H1 (cell line): ENCODE results near the gene HNF1A. TPM values are rescaled to one million over a fixed set of nuclear protein-coding genes. Genes with fewer than 3 reads are reported as not detected.

Source experiments
- CTCF ChIA-PET: fragments of 300-600 bp; sonication (Branson Sonifier 250); formaldehyde crosslinking; loops from one replicate; lab custom pipeline; 2021; ENCODE audit not compliant: partially characterized antibody; lab: Charles Lee
- POLR2A ChIA-PET: fragments of 300-600 bp; sonication (Branson Sonifier 250); formaldehyde crosslinking; loops from one replicate; lab custom pipeline; 2021; ENCODE audit warnings: inconsistent platforms; ENCODE audit not compliant: partially characterized antibody; lab: Charles Lee
- DNase-seq, 2 experiments: peaks; one replicate each; pipeline versions ENCODE4 v3.0.0 to v3.0.0-alpha.2; 2010 to 2022; ENCODE audit warnings: low spot score in 2 of 2, low read depth in 1 of 2, mixed read lengths in 1 of 2
- FAIRE-seq: peaks from 2 replicates; lab custom pipeline; 2011; peaks lifted over from hg19 to GRCh38; lab: Jason Lieb, UNC
- H2AFZ ChIP-seq: 2 replicates; pipeline ENCODE4 v1.8.1; 2012; ENCODE audit warnings: low read length, inconsistent platforms
- H2AK5ac ChIP-seq: 2 replicates; pipeline ENCODE4 v1.6.1; 2013; ENCODE audit warnings: low read depth, low read length
- H2BK120ac ChIP-seq: replicated peaks from 2 replicates; pipeline ENCODE3; 2013; ENCODE audit warnings: low read depth, low read length, inconsistent platforms
- H2BK12ac ChIP-seq: 2 replicates; pipeline ENCODE4 v1.6.1; 2013; ENCODE audit warnings: low read depth, low read length
- H2BK15ac ChIP-seq: 2 replicates; pipeline ENCODE4 v1.6.1; 2013; ENCODE audit warnings: low read length
- H2BK20ac ChIP-seq: 2 replicates; pipeline ENCODE4 v1.6.1; 2013; ENCODE audit warnings: low read length
- H2BK5ac ChIP-seq: 2 replicates; pipeline ENCODE4 v1.6.1; 2013; ENCODE audit warnings: low read depth, low read length
- H3K14ac ChIP-seq: 2 replicates; pipeline ENCODE4 v1.6.1; 2013; ENCODE audit warnings: inconsistent platforms; ENCODE audit not compliant: insufficient read length
- H3K18ac ChIP-seq: 2 replicates; pipeline ENCODE4 v1.6.1; 2013; ENCODE audit warnings: low read length; ENCODE audit errors: extremely low read depth
- H3K23ac ChIP-seq: 2 replicates; pipeline ENCODE4 v1.6.1; 2013; ENCODE audit warnings: inconsistent platforms; ENCODE audit not compliant: insufficient read length
- H3K23me2 ChIP-seq: 2 replicates; pipeline ENCODE4 v1.6.1; 2013; ENCODE audit warnings: low read depth, low read length
- H3K27ac ChIP-seq: 2 replicates; pipeline ENCODE4 v1.6.1; 2011; ENCODE audit warnings: low read depth, low read length, inconsistent platforms
- H3K27me3 ChIP-seq, 4 experiments: replicated peaks in 1 of 4; 1 replicate in 1 of 4; 2 replicates in 3 of 4; pipeline versions ENCODE4 v1.6.1 to v1.8.1; 2011 to 2013; ENCODE audit warnings: low read length in 3 of 4, mild to moderate bottlenecking in 3 of 4, inconsistent platforms in 2 of 4, mixed read lengths in 2 of 4, moderate library complexity in 1 of 4; ENCODE audit not compliant: control insufficient read depth in 3 of 4, insufficient read depth in 3 of 4; ENCODE audit errors: extremely low read depth in 1 of 4
- H3K36me3 ChIP-seq, 4 experiments: 2 replicates each; pipeline versions ENCODE4 v1.6.1 to v1.8.1; 2011 to 2013; ENCODE audit warnings: mild to moderate bottlenecking in 4 of 4, low read length in 3 of 4, moderate library complexity in 2 of 4, control low read depth in 1 of 4, inconsistent platforms in 1 of 4; ENCODE audit not compliant: insufficient read depth in 4 of 4, control insufficient read depth in 2 of 4
- H3K4ac ChIP-seq: replicated peaks from 2 replicates; pipeline ENCODE3; 2013; ENCODE audit warnings: low read length, low read depth, mixed read lengths, inconsistent platforms; ENCODE audit not compliant: insufficient read length
- H3K4me1 ChIP-seq, 4 experiments: replicated peaks in 1 of 4; 1 replicate in 1 of 4; 2 replicates in 3 of 4; pipeline versions ENCODE4 v1.6.1 to v1.8.1; 2011 to 2013; ENCODE audit warnings: low read length in 3 of 4, inconsistent platforms in 2 of 4, mixed read lengths in 1 of 4; ENCODE audit not compliant: insufficient read depth in 4 of 4, control insufficient read depth in 3 of 4
- H3K4me2 ChIP-seq, 2 experiments: 2 replicates each; pipeline versions ENCODE4 v1.6.1 to v1.8.1; 2011 to 2013; ENCODE audit warnings: low read depth in 2 of 2, low read length in 2 of 2, control low read depth in 1 of 2, inconsistent platforms in 1 of 2, mild to moderate bottlenecking in 1 of 2; ENCODE audit not compliant: insufficient read depth in 1 of 2
- H3K4me3 ChIP-seq, 4 experiments: fragments of 200-600, 300-600 bp in 1 of 4; sonication (generic), shearing (Covaris generic), sonication (Bioruptor Twin) in 1 of 4; 2 replicates each; pipeline versions ENCODE4 v1.5.1 to v1.8.1; 2011 to 2016; ENCODE audit warnings: low read length in 4 of 4, low read depth in 3 of 4, control low read depth in 2 of 4, inconsistent platforms in 2 of 4, mild to moderate bottlenecking in 2 of 4, mixed read lengths in 1 of 4, moderate library complexity in 1 of 4; ENCODE audit not compliant: insufficient read depth in 2 of 4; ENCODE audit errors: extremely low read depth in 1 of 4
- H3K56ac ChIP-seq: replicated peaks from 2 replicates; pipeline ENCODE3; 2013; ENCODE audit warnings: low read depth, mild to moderate bottlenecking, mixed read lengths, low read length, inconsistent platforms; ENCODE audit not compliant: insufficient read length
- H3K79me1 ChIP-seq: 2 replicates; pipeline ENCODE4 v1.6.1; 2013; ENCODE audit warnings: low read depth, low read length, control low read depth
- H3K79me2 ChIP-seq, 2 experiments: 2 replicates each; pipeline versions ENCODE4 v1.6.1 to v1.8.1; 2012 to 2013; ENCODE audit warnings: low read length in 2 of 2, mild to moderate bottlenecking in 2 of 2, inconsistent platforms in 1 of 2; ENCODE audit not compliant: insufficient read depth in 2 of 2, control insufficient read depth in 1 of 2
- H3K9ac ChIP-seq, 4 experiments: replicated peaks in 1 of 4; 1 replicate in 1 of 4; 2 replicates in 3 of 4; pipeline versions ENCODE4 v1.6.1 to v1.8.1; 2011 to 2013; ENCODE audit warnings: low read depth in 3 of 4, low read length in 3 of 4, control low read depth in 2 of 4, mild to moderate bottlenecking in 2 of 4, moderate library complexity in 2 of 4, inconsistent platforms in 1 of 4; ENCODE audit errors: extremely low read depth in 1 of 4
- H3K9me3 ChIP-seq, 2 experiments: 2 replicates each; pipeline versions ENCODE4 v1.6.1 to v1.8.1; 2012 to 2013; ENCODE audit warnings: mild to moderate bottlenecking in 2 of 2, moderate library complexity in 2 of 2, control low read depth in 1 of 2, inconsistent platforms in 1 of 2, low read depth in 1 of 2, low read length in 1 of 2, mixed read lengths in 1 of 2; ENCODE audit not compliant: insufficient read depth in 2 of 2
- H4K20me1 ChIP-seq, 2 experiments: replicated peaks in 1 of 2; 2 replicates each; pipeline versions ENCODE3 to v1.8.1; 2011 to 2013; ENCODE audit warnings: inconsistent platforms in 2 of 2, low read length in 2 of 2, mild to moderate bottlenecking in 1 of 2; ENCODE audit not compliant: insufficient read depth in 2 of 2, control insufficient read depth in 1 of 2
- H4K5ac ChIP-seq: 2 replicates; pipeline ENCODE4 v1.6.1; 2013; ENCODE audit warnings: low read length, low read depth, mixed read lengths, inconsistent platforms; ENCODE audit not compliant: insufficient read length
- H4K8ac ChIP-seq: 2 replicates; pipeline ENCODE4 v1.8.0; 2013; ENCODE audit warnings: mild to moderate bottlenecking, moderate library complexity, low read length, inconsistent platforms; ENCODE audit not compliant: insufficient read depth; ENCODE audit errors: extremely low read depth
- H4K91ac ChIP-seq: replicated peaks from 2 replicates; pipeline ENCODE3; 2013; ENCODE audit warnings: low read length, mixed read lengths, inconsistent platforms; ENCODE audit not compliant: insufficient read length
- KDM4A ChIP-seq: IDR thresholded peaks from one replicate; pipeline ENCODE4 v1.7.1; 2012; ENCODE audit warnings: low read depth, mild to moderate bottlenecking, moderate library complexity, low read length, inconsistent platforms; ENCODE audit not compliant: severe bottlenecking
- SAP30 ChIP-seq: fragments of 300-600 bp; sonication (generic); IDR thresholded peaks from 2 replicates; pipeline ENCODE4 v1.7.1; 2012; ENCODE audit warnings: low read length, moderate library complexity, mild to moderate bottlenecking, inconsistent platforms; ENCODE audit not compliant: insufficient read depth, insufficient replicate concordance
- SIX5 ChIP-seq: IDR thresholded peaks from 2 replicates; pipeline ENCODE4 v1.6.1; 2011; ENCODE audit warnings: mild to moderate bottlenecking, low read depth, low read length
- SP4 ChIP-seq: IDR thresholded peaks from 2 replicates; pipeline ENCODE4 v1.6.1; 2012; ENCODE audit warnings: low read length, inconsistent platforms
- TEAD4 ChIP-seq: IDR thresholded peaks from 2 replicates; pipeline ENCODE4 v1.6.1; 2012; ENCODE audit warnings: low read depth, low read length, inconsistent platforms, mixed read lengths
- USF2 ChIP-seq: IDR thresholded peaks from 2 replicates; pipeline ENCODE4 v1.6.1; 2011; ENCODE audit warnings: low read length, improper control_type of control experiment
- YY1 ChIP-seq: IDR thresholded peaks from 2 replicates; pipeline ENCODE4 v1.6.1; 2011; ENCODE audit warnings: low read depth, mild to moderate bottlenecking, low read length
- ZNF274 ChIP-seq: IDR thresholded peaks from 2 replicates; pipeline ENCODE4 v1.7.0; 2012; ENCODE audit warnings: low read length, borderline replicate concordance; ENCODE audit errors: extremely low read depth
- WGBS, 2 experiments: shearing (Covaris generic) in 1 of 2; methylation state at CpG; one replicate each; pipeline versions ENCODE4 v1.1.6 to v1.1.7; 2013 to 2015; ENCODE audit warnings: low lambda C conversion rate in 2 of 2, mixed read lengths in 2 of 2, inconsistent platforms in 1 of 2, low coverage in 1 of 2, missing lambda C conversion rate in 1 of 2; ENCODE audit not compliant: insufficient replicate concordance in 2 of 2, insufficient coverage in 1 of 2, insufficient read length in 1 of 2; ENCODE audit errors: extremely low coverage in 1 of 2, missing lambda C conversion rate in 1 of 2; 5-methylcytosine and 5-hydroxymethylcytosine counted together
- polyA plus RNA-seq, 7 experiments: library from polyadenylated mRNA; depleted of rRNA in 3 of 7; stranded (reverse) in 5 of 7; unstranded in 2 of 7; fragments of >200 nt in 5 of 7; fragments of 200-250 nt in 2 of 7; gene quantifications; 1 replicate in 5 of 7; 2 replicates in 1 of 7; 4 replicates in 1 of 7; pipeline versions ENCODE4 v1.2.1 to v1.2.3, GENCODE V29; 2011 to 2013; ENCODE audit warnings: missing spikeins in 2 of 7, mixed read lengths in 2 of 7
- total RNA-seq: library from RNA; stranded (reverse); fragmentation: NEBNext Ultra II Directional; extraction: Animal tissue kit (Norgen Biotek cat#: 25700); gene quantifications from 2 replicates; pipeline ENCODE4 v1.2.1, GENCODE V29; 2021

The HNF1A gene
- total and polyA plus RNA-seq, 2 of the 8 experiments (the other 6 are each of a cell fraction or from before 2014, with no cell fraction given), result not detected

- no peak for DNase-seq
- Histone ChIP-seq H2BK20ac (no peak overlapping the region), H3K23me2 (no peaks in the 10 kb centered on the region)
- TF ChIP-seq YY1 (no peak), KDM4A (no peak), ZNF274 (no peak), USF2 (peak; percentile 65), TEAD4 (no peak), SP4 (no peak), SIX5 (peak; percentile 66), SAP30 (no peak)
- TF ChIP-seq, all 59 proteins: peak for 2
- no peaks in the 10 kb centered on the region for H3K79me1 ChIP-seq
- no peak overlapping the region for H2BK12ac ChIP-seq
- FAIRE-seq, result no peak
- no peak overlapping the region for H3K4ac ChIP-seq
- H3K23ac ChIP-seq, result no peak overlapping the region
- no peak overlapping the region for H4K5ac ChIP-seq
- POLR2A ChIA-PET, result no interaction called here
- CTCF ChIA-PET, result interaction anchor here (0.8 to 2.2 kb wide), 3 partner anchors 9 to 45 kb away, joined by 4 to 21 read pairs (median 5); no protein-coding TSS in a partner anchor
- no peak overlapping the region for H3K14ac ChIP-seq
- H3K4me3 ChIP-seq, result no peak overlapping the region
- no peak overlapping the region for H3K9ac ChIP-seq
- no peak overlapping the region for H2BK15ac ChIP-seq
- H2BK120ac ChIP-seq, result no peak overlapping the region
- no peak overlapping the region for H2AK5ac ChIP-seq
- H3K18ac ChIP-seq, result no peak overlapping the region
- H2BK5ac ChIP-seq, result no peak overlapping the region
- no peaks in the 10 kb centered on the region for H4K20me1 ChIP-seq
- H3K27me3 ChIP-seq, result no peaks in the 10 kb centered on the region
- no peaks in the 10 kb centered on the region for H3K79me2 ChIP-seq
- no peak overlapping the region for H4K8ac ChIP-seq
- no peak overlapping the region for H3K4me2 ChIP-seq
- no peak overlapping the region for H3K56ac ChIP-seq
- no peak overlapping the region for H2AFZ ChIP-seq
- H4K91ac ChIP-seq, result no peak overlapping the region
- H3K27ac ChIP-seq, result no peak overlapping the region
- H3K9me3 ChIP-seq, result no peaks in the 10 kb centered on the region
- no peaks in the 10 kb centered on the region for H3K36me3 ChIP-seq
- WGBS, 2 experiments, result 83% methylated on average over 2 of the region's 2 CpGs; no CpG with 5 or more reads in 1 of the 2 experiments
- H3K4me1 ChIP-seq, result no peaks in the 10 kb centered on the region
Measured at GRCh38 chr12:121050725-121051124, 72.4 kb downstream of the HNF1A start.
